Osteocyte (in vitro differentiated cells): ENCODE measurements around the gene BRD3OS. TPM values are rescaled to one million over a fixed set of nuclear protein-coding genes. Genes with fewer than 3 reads are reported as not detected.
A peak's percentile ranks its signal among the peaks of the same experiment; 100 is the strongest.

ENCODE experiments used
- DNase-seq: peaks from one replicate; pipeline ENCODE4 v3.0.0; 2021; ENCODE audit warnings: mixed read lengths; ENCODE audit not compliant: unreplicated experiment; ENCODE audit errors: extremely low spot score
- H3K27ac Mint-ChIP-seq: one replicate; pipeline ENCODE4 v1.8.0; 2021; ENCODE audit warnings: mild to moderate bottlenecking, mixed read lengths; ENCODE audit not compliant: unreplicated experiment
- H3K27me3 Mint-ChIP-seq: one replicate; pipeline ENCODE4 v1.8.0; 2021; ENCODE audit warnings: mixed read lengths; ENCODE audit not compliant: unreplicated experiment
- H3K36me3 Mint-ChIP-seq: one replicate; pipeline ENCODE4 v1.8.0; 2021; ENCODE audit warnings: mixed read lengths; ENCODE audit not compliant: unreplicated experiment
- H3K4me1 Mint-ChIP-seq: one replicate; pipeline ENCODE4 v1.8.0; 2021; ENCODE audit warnings: mixed read lengths; ENCODE audit not compliant: unreplicated experiment
- H3K4me3 Mint-ChIP-seq: one replicate; pipeline ENCODE4 v1.8.0; 2021; ENCODE audit warnings: mild to moderate bottlenecking, moderate library complexity, mixed read lengths; ENCODE audit not compliant: unreplicated experiment
- H3K9me3 Mint-ChIP-seq: one replicate; pipeline ENCODE4 v1.8.0; 2021; ENCODE audit warnings: mixed read lengths; ENCODE audit not compliant: unreplicated experiment
- total RNA-seq: library from RNA; stranded (reverse); gene quantifications from 2 replicates; pipeline ENCODE4 v1.2.1, GENCODE V29; 2021
- TF ChIP-seq, protein P1 (sequence below): fragments of 200-600 bp; sonication (generic); IDR thresholded peaks from 2 replicates; pipeline ENCODE4 v1.5.0; 2021; ENCODE audit warnings: antibody characterized with exemption, mild to moderate bottlenecking, moderate library complexity

Gene BRD3OS
- total RNA-seq, 1 donor from 2014 or later, result 19.9 TPM

DNA sequence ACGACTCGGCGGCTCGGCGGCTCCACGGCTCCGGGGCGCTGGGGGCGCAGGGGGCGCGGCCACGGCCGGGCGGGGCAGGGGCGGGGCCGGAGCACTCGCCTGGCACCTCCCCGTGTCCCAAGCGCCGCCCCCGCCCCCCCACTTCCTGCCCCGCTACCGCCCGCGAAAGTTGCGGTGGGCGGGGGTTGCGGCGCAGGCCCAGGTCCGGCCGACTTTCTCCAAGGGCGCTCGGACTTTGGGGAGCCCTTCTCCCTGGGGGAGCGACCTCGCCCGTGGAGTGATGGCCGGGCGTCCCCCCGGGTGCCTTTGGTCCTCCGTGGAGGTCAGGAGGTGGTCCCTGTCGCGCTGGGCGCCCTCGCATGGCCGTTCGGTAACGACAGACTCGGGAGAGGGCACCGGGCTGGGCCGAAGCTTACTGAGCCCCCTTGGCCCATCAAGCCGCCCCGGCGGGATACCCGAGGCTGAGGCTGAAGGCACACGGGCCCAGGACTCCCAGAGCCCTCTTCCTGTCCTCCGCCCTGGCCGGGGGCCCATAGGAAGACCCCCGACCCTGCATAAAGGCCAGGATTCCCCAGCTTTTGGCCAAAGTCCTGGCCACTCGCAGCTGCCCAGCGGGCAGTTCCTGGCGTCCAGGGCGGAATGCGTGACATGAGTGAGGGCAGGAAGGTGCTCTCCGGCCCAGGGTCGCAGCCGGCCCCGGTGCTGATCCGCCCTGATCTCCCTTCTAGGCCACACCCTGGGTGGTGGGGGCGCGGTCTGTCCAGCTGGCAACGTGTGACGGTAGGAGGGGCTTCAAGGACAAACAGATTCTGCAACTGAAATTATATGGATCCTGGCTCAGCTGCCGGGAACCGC, 32.3 kb upstream of the BRD3OS start:
- H3K36me3 Mint-ChIP-seq, result no peaks in the 10 kb centered on the region

DNA sequence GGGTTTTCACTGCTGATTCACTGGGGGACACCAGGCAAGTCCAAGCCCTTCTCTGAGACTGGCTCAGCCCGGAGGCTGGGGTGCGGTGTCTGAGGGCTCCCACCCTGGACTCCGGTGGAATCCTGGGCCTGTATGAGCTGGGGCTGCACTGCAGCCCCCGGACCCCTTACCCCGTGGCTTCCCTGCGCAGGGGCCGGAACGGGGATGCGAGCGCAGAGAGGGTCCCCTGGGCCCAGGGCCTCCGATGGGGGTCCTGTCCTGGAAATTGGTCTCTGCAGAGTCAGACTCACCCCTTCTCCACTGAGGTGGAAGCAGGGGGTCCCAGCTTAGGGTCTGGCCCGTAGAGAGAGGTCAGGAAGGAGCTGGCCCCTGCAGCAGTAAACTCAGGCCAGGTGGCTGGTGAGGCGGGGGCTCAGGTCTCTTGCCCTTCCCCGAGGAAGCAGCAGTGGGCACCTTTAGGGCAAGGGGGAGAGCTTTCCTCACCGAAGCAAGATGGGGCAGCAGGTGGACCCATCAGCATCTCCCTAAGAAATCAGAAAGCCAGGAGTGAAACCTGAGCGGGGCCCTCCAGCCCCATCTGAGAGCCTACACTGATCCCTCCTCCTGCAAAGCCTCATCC, 31.5 kb upstream of the BRD3OS start:
- H3K36me3 Mint-ChIP-seq, result no peaks in the 10 kb centered on the region
- H3K9me3 Mint-ChIP-seq, result no peaks in the 10 kb centered on the region
- H3K4me3 Mint-ChIP-seq, result peak overlapping the region; percentile 73
- peaks cover 25% of the 10 kb centered on the region for H3K4me1 Mint-ChIP-seq
- H3K27ac Mint-ChIP-seq, result peak overlapping the region; percentile 50
- no peak for DNase-seq
- TF ChIP-seq, protein P1, sequence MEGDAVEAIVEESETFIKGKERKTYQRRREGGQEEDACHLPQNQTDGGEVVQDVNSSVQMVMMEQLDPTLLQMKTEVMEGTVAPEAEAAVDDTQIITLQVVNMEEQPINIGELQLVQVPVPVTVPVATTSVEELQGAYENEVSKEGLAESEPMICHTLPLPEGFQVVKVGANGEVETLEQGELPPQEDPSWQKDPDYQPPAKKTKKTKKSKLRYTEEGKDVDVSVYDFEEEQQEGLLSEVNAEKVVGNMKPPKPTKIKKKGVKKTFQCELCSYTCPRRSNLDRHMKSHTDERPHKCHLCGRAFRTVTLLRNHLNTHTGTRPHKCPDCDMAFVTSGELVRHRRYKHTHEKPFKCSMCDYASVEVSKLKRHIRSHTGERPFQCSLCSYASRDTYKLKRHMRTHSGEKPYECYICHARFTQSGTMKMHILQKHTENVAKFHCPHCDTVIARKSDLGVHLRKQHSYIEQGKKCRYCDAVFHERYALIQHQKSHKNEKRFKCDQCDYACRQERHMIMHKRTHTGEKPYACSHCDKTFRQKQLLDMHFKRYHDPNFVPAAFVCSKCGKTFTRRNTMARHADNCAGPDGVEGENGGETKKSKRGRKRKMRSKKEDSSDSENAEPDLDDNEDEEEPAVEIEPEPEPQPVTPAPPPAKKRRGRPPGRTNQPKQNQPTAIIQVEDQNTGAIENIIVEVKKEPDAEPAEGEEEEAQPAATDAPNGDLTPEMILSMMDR, result no peak
- no peaks in the 10 kb centered on the region for H3K27me3 Mint-ChIP-seq

More for the DNA sequence above, 32.3 kb upstream of the BRD3OS start:
- Mint-ChIP-seq H3K27ac (peak overlapping the region; percentile 50), H3K4me3 (peak overlapping the region; percentile 73), H3K9me3 (no peaks in the 10 kb centered on the region), H3K4me1 (peaks cover 25% of the 10 kb centered on the region), H3K27me3 (no peaks in the 10 kb centered on the region)
- TF ChIP-seq, protein P1, result peak; percentile 64
- peak; percentile 88 for DNase-seq

DNA sequence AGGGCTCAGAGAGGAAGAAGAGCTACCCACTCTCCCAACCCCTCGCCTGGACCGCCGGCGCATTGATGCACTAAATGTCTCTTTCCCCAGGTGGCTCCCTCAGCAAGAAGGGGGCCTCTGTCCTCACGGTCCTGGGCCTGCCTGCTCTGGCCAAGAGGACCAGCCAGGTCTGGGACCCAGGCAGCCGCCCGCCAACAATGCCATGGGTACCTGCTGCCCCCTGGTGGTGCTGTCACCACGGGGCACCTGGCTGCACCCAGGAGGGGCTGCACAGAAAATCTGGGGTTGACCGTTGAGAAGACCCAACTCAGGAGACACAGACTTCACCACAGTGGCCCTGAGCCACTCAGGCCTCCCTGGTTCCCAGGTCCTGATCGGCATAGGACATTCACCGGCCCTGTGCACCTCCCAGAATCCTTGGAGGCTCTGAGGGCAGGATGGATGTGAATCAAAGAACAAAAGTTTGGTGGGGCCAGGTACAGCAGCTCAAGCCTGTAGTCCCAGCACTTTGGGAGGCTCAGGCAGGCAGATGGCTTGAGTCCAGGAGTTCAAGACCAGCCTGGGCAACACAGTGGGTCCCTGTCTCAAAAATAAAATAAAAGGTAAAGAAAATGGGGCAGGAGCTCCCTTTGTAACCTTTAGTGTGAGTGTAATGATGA, 30.8 kb upstream of the BRD3OS start:
- no peaks in the 10 kb centered on the region for H3K27me3 Mint-ChIP-seq
- DNase-seq, result peak; percentile 94
- TF ChIP-seq, protein P1, result peak; percentile 98
- no peaks in the 10 kb centered on the region for H3K9me3 Mint-ChIP-seq
- peaks cover 24% of the 10 kb centered on the region for H3K4me1 Mint-ChIP-seq
- H3K4me3 Mint-ChIP-seq, result peak overlapping the region; percentile 14
- no peaks in the 10 kb centered on the region for H3K36me3 Mint-ChIP-seq
- H3K27ac Mint-ChIP-seq, result no peak overlapping the region

DNA sequence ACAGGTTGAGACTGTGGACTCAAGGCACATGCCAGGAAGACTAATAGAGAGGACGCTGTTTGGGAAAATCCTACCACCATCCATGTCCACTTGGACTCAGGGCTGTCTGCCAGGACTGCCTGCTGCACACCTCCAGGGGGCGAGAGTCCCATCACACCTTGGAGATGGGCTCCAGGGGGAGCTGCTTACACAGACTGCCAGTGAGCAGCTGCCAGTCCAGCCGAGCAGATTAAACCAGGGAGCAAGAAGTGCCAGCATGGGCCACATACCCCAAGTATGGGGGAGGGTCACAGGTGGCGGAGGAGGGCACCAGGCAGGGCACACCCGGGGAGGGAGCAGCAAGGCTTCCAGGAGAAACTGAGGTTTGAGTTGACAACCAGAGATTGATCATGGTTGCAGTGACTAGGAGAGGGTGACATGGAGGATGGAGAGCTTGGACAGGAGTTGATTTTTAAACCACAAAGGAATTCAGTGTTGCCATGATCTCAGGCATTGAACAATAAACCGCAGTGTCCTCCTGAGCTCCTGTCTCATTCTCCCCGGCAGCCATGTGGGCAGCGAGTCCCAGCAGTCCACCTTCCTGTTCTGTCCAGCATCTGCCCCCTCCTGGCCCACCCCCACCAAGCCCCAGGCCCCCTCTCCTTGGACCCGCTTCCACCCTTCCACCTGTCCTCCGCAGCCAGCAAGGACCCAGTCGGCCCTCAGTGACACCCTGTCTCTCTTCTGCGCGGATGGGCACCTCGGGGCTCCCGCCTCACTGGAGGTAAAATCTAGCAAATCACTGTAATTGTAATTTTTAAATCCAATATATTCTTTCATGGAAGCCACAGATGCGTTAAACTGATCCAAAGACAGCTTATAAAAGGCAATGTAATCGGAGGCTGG, 30.0 kb upstream of the BRD3OS start:
- H3K36me3 Mint-ChIP-seq, result no peaks in the 10 kb centered on the region
- no peaks in the 10 kb centered on the region for H3K27me3 Mint-ChIP-seq
- TF ChIP-seq, protein P1, result no peak
- H3K9me3 Mint-ChIP-seq, result no peaks in the 10 kb centered on the region
- no peak overlapping the region for H3K27ac Mint-ChIP-seq
- no peak for DNase-seq
- peaks cover 18% of the 10 kb centered on the region for H3K4me1 Mint-ChIP-seq
- H3K4me3 Mint-ChIP-seq, result no peak overlapping the region
